ENCODE results near the gene PCED1B.

- TF ChIP-seq CTCF (IDR thresholded peaks at IDR 0.05) (no peak), HMGXB4 (CRISPR knock-in tag; IDR thresholded peaks at IDR 0.05) (no peak), ESRRA (CRISPR knock-in tag; IDR thresholded peaks at IDR 0.05; ENCODE audit: borderline replicate concordance) (no peak), ATF2 (CRISPR knock-in tag; IDR thresholded peaks at IDR 0.05; ENCODE audit: borderline replicate concordance, low read depth) (no peak), E2F1 (CRISPR knock-in tag; IDR thresholded peaks at IDR 0.05) (no peak), ZNF138 (CRISPR knock-in tag; conservative IDR thresholded peaks at IDR 0.05) (no peak), IRF1 (CRISPR knock-in tag; IDR thresholded peaks at IDR 0.05) (no peak)
Measured at GRCh38 chr12:47273191-47273626, 193.8 kb downstream of the PCED1B start.

Data from WTC11 (cell line).